Ovary (tissue), 9 donors: ENCODE measurements around the gene THRB. TPM values are rescaled to one million over a fixed set of nuclear protein-coding genes. Genes with fewer than 3 reads are reported as not detected.

ENCODE experiments used
- DNase-seq, 5 donors: peaks; one replicate each; pipeline ENCODE4 v3.0.0-alpha.2; 2019 to 2020
- H3K27ac ChIP-seq, 2 donors: fragments of 200-600 bp; one replicate each; pipeline versions ENCODE4 v1.5.1 to v1.8.0; 2019 to 2022
- H3K27me3 ChIP-seq: fragments of 200-600 bp; one replicate; pipeline ENCODE4 v1.8.0; 2022
- H3K36me3 ChIP-seq: fragments of 200-600 bp; sonication (generic); one replicate; pipeline ENCODE4 v1.5.1; 2019
- H3K4me1 ChIP-seq: one replicate; pipeline ENCODE4 v1.8.1; 2013; ENCODE audit warnings: mild to moderate bottlenecking, moderate library complexity; ENCODE audit not compliant: insufficient read depth
- H3K4me3 ChIP-seq: fragments of 200-600 bp; sonication (generic); one replicate; pipeline ENCODE4 v1.5.1; 2017
- H3K9me3 ChIP-seq, 2 donors: fragments of 200-600 bp in 1 of 2; sonication (generic) in 1 of 2; one replicate each; pipeline versions ENCODE4 v1.5.1 to v1.8.1; 2013 to 2019; ENCODE audit warnings: mild to moderate bottlenecking in 1 of 2, moderate library complexity in 1 of 2
- EP300 ChIP-seq: sonication (generic); formaldehyde crosslinking; IDR thresholded peaks from one replicate; pipeline ENCODE4 v1.6.1; 2017; ENCODE audit warnings: antibody characterized with exemption
- POLR2A ChIP-seq: fragments of 450-650 bp; IDR thresholded peaks from one replicate; pipeline ENCODE4 v1.6.1; 2017; ENCODE audit warnings: antibody characterized with exemption, mild to moderate bottlenecking, moderate library complexity
- WGBS, 3 donors: extraction: QIAGEN DNeasy Blood & Tissue Kit in 1 of 3; methylation state at CpG; one replicate each; pipeline versions ENCODE4 v1.1.5 to v1.1.7; 2013 to 2017; 5-methylcytosine and 5-hydroxymethylcytosine counted together
- intact Hi-C, 4 donors: fragments of 100-400 bp; cut with DNase I; formaldehyde crosslinking; loops; one replicate each; pipeline versions ENCODE4 v1.11.0 to v1.15.1; 2022 to 2023
- polyA plus RNA-seq, 2 donors: library from polyadenylated mRNA; stranded (reverse); fragments of 200-250 nt in 1 of 2; fragments of 350-450 nt in 1 of 2; fragmentation: Illumina TruSeq in 1 of 2; extraction: RNeasy Lipid Tissue Mini Kit (QIAGEN cat#74804) in 1 of 2; gene quantifications; one replicate each; pipeline ENCODE4 v1.2.3, GENCODE V29; 2013 to 2014
- total RNA-seq, 7 donors: library from RNA; depleted of rRNA in 2 of 7; stranded (reverse); fragments of >200 nt in 2 of 7; fragmentation: NEBNext Ultra II Directional in 3 of 7; extraction: Animal tissue kit (Norgen Biotek cat#: 25700) in 3 of 7; gene quantifications; one replicate each; pipeline versions ENCODE4 v1.1.0 to v1.2.4, GENCODE V29; 2016 to 2023
- TF ChIP-seq, protein P1 (sequence below), 3 donors: fragments of 450-650 bp in 2 of 3; fragments of 200-600 bp in 1 of 3; IDR thresholded peaks; one replicate each; pipeline versions ENCODE4 v1.5.1 to v1.8.0; 2016 to 2022; ENCODE audit warnings: antibody characterized with exemption in 3 of 3, mild to moderate bottlenecking in 1 of 3
- donor health status: DM: no; HTN: no; CAD: no; lungs with moderate emphysema.
- donor health status: DM: no; HTN: no; CAD: no.
- donor health status: Bipolar disorder and iron deficiency.
- donor health status: DM: yes; HTN: yes; CAD: no.
- donor health status: DM: no; HTN: no; CAD: no.
- donor health status: DM: yes; HTN: yes; CAD: no.

THRB gene
- total and polyA plus RNA-seq, 9 donors: 0.91 to 6.5 (median 3.2) TPM

DNA sequence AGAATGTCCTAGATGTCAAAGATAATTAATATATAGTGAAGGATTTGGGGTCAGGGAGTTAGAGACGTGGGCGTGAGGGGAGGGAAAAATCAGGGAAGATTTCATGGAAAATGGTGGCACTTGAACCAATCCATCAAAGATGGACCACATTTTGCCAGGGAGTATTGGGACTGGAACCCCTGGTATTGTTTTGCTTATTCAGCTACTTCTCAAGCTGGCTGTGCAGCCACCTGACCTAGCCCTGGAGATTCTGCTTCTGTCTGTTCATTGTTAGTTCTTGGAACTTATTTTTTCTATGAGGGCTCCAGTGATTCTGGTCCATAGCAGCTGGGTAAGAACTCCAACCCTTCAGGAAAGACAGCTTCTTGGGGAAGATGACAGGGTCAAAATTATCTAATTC is 3.3 kb upstream of the THRB start:
- Histone ChIP-seq H3K27ac (no peak overlapping the region), H3K9me3 (no peaks in the 10 kb centered on the region), H3K4me1 (no peaks in the 10 kb centered on the region), H3K27me3 (no peaks in the 10 kb centered on the region), H3K36me3 (no peaks in the 10 kb centered on the region), H3K4me3 (no peak overlapping the region)
- TF ChIP-seq, protein P1, sequence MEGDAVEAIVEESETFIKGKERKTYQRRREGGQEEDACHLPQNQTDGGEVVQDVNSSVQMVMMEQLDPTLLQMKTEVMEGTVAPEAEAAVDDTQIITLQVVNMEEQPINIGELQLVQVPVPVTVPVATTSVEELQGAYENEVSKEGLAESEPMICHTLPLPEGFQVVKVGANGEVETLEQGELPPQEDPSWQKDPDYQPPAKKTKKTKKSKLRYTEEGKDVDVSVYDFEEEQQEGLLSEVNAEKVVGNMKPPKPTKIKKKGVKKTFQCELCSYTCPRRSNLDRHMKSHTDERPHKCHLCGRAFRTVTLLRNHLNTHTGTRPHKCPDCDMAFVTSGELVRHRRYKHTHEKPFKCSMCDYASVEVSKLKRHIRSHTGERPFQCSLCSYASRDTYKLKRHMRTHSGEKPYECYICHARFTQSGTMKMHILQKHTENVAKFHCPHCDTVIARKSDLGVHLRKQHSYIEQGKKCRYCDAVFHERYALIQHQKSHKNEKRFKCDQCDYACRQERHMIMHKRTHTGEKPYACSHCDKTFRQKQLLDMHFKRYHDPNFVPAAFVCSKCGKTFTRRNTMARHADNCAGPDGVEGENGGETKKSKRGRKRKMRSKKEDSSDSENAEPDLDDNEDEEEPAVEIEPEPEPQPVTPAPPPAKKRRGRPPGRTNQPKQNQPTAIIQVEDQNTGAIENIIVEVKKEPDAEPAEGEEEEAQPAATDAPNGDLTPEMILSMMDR (IDR thresholded peaks at IDR 0.05): no peak
- no peak for TF ChIP-seq POLR2A
- TF ChIP-seq EP300: no peak
- intact Hi-C loops: no loop called here
- DNase-seq: no peak
- WGBS, 3 donors: 96 to 97% (median 96%) methylated on average over 2 of the region's 2 CpGs

DNA sequence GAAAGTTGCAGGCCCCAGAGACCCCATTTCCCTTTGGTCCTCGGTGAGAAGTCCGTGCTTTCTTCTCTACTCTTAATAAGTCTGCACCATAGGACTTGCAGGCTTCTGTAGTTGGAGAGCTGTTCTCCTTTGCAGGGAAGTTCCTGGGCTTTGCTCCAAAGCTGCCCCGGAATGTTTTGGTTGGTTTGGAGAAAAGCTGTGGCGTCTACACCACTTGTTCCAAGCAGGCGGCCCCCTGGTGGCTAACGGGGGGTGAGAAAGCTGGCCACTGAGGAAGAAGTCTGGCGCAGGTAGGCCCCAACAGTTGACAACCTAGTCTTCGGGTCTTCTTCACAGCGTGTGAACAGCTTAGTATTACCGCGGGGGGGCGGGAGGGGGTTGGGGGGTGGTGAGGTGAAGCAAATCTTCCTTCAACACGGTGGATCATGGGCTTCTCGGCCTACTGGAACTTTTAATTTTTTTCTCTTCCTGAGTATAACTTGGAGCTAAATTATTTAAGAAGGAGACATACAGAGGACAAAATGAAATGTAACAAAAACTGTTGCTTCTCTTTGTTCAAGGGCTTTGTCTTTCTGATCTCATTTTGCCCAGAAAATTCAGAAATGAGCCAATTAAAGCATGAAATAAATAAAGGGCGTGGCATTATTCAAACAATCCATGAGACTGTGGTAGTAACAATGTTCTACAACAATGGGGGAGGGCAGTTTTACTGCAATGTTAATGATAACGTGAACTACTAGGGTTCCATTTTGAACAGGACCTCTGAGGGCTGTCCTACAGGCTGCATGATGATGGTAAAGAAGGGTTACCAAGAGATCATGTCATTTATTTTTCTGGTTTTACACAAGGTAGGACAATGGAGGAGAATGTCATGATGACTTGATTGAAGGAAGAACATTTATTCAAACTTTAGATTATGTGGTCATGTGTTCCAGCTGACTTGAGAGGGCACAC is 2.2 kb upstream of the THRB start:
- intact Hi-C loops: no loop called here
- TF ChIP-seq EP300 (no peak), POLR2A (no peak)
- TF ChIP-seq, protein P1 (IDR thresholded peaks at IDR 0.05): no peak
- Histone ChIP-seq H3K4me1 (no peaks in the 10 kb centered on the region), H3K36me3 (no peaks in the 10 kb centered on the region), H3K9me3 (no peaks in the 10 kb centered on the region), H3K27ac (no peak overlapping the region), H3K4me3 (no peak overlapping the region), H3K27me3 (no peaks in the 10 kb centered on the region)
- WGBS, 3 donors: 56 to 62% (median 59%) methylated on average over 16 of the region's 16 CpGs
- peak; percentile 51 to 75 (median 69) for DNase-seq

DNA sequence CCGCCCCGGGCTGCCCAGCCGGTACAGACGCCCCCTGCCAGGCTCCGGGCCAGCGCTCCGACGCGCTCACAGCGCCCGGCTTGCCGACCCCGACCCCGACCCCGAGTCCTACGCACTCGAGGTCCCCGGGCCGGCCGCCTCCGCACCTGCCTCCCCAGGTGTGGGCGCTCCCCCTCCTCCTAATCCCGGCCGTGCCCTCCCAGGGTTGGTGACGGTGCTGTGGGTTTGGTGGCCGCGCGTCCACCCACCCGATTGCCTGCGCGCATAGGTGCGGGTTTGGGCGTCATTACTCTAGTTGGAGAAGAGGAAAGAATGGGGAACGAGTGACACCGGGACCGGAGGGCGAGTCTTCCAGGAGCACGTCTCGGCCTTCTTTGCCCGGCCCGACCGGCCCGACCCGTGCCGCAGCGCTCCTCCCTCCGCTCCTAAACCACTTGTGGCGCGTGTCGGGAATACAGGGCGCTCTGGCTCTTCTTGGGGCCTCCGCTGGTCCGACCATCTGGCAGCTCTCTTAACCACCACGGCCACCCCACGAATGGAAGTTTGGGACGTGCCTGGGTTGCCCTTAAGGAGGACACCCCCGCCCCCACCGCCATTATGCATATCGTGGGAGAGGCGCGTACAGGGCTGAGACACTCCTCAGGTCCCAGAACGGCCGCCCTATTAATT is 810 bp upstream of the THRB start:
- peak in 4 of 5 donors; percentile 15 to 38 (median 26) for DNase-seq
- H3K9me3 ChIP-seq: no peaks in the 10 kb centered on the region
- H3K4me3 ChIP-seq: peak overlapping the region; percentile 88
- H3K27me3 ChIP-seq: no peaks in the 10 kb centered on the region
- H3K4me1 ChIP-seq: no peaks in the 10 kb centered on the region
- WGBS, 3 donors: 17 to 27% (median 19%) methylated on average over 39 to 63 of the region's 63 CpGs
- intact Hi-C loops: no loop called here
- H3K27ac ChIP-seq: no peak overlapping the region
- no peaks in the 10 kb centered on the region for H3K36me3 ChIP-seq
- TF ChIP-seq POLR2A (no peak), EP300 (no peak)
- TF ChIP-seq, protein P1 (IDR thresholded peaks at IDR 0.05): no peak

DNA sequence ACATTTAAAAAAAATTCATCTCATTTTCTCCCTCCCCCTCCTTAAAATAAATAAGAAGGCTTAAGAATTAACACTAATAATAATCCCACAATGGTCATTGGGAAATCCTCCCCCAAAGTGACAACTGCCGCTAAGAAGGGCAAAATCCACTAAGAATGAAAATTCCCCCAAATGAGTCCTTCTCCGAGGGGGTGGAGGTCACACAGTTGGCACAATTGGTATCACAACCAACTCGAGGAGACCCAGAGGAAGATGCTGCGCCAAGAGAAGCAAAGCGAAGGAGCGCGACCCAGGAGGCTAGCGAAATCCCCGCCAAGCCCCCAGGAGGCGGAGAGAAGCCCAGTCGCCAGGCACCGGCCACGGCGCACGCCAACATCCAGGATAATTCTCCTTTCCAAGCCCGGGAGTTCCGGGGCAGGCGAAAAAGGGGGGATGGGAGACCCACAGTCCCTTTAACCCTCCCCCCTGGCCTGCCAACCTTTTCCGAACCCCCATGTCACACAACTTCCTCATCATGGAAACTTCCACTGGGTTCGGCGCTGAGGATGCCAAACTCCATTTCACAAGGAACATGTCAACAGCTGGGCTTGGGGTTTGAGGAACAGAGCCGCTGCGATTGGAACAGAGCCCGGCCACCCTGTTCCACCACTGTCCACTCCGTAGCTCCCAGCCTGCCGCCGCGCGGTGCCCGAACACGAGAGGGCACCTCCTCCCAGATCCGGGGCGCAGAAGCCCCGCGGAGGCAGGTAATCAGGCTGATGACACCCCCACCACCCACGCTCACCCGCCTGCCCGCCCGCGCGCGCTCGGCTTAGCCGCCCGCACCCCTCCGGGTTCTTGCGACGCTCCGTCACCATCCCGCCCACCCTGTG is 668 bp downstream of the THRB start:
- WGBS, 3 donors: 1% methylated on average over 50 of the region's 50 CpGs

More for the DNA sequence above, 668 bp downstream of the THRB start:
- Histone ChIP-seq H3K27me3 (no peaks in the 10 kb centered on the region), H3K36me3 (no peaks in the 10 kb centered on the region), H3K27ac (peak overlapping the region; percentile 4 to 53), H3K4me3 (peak overlapping the region; percentile 88), H3K9me3 (no peaks in the 10 kb centered on the region), H3K4me1 (no peaks in the 10 kb centered on the region)
- intact Hi-C loops: no loop called here
- TF ChIP-seq EP300 (no peak), POLR2A (no peak)
- TF ChIP-seq, protein P1 (IDR thresholded peaks at IDR 0.05): no peak
- peak; percentile 11 to 51 (median 46) for DNase-seq
